HG02623 (cell line): Measurements from ENCODE around the gene NAGA.

Experiments
- ATAC-seq: cut with Tn5 transposase; IDR thresholded peaks from one replicate; pipeline ENCODE4 v1.9.1; 2021; ENCODE audit warnings: moderate library complexity; ENCODE audit not compliant: unreplicated experiment

The NAGA gene

GRCh38 chr22:42050641-42051180 lies 19.9 kb downstream of the NAGA start:
- ATAC-seq, result no peak

GRCh38 chr22:42041784-42042183 lies 28.8 kb downstream of the NAGA start:
- ATAC-seq, result no peak

- ATAC-seq, result no peak
These were observed 31.3 kb downstream of the NAGA start for GRCh38 chr22:42039271-42039670.

GRCh38 chr22:42035256-42035655 lies 35.4 kb downstream of the NAGA start:
- ATAC-seq, result no peak

GRCh38 chr22:42033263-42034181 lies 37.1 kb downstream of the NAGA start:
- no peak for ATAC-seq

- no peak for ATAC-seq
These were observed 43.9 kb downstream of the NAGA start for GRCh38 chr22:42026705-42027104.

GRCh38 chr22:42025421-42025820 lies 45.2 kb downstream of the NAGA start:
- no peak for ATAC-seq

GRCh38 chr22:42022162-42022847 lies 48.3 kb downstream of the NAGA start:
- no peak for ATAC-seq

- no peak for ATAC-seq
These were observed 49.0 kb downstream of the NAGA start for GRCh38 chr22:42021571-42021970.

GRCh38 chr22:42018224-42018623 lies 52.4 kb downstream of the NAGA start:
- ATAC-seq, result no peak

GRCh38 chr22:42016111-42016510 lies 54.5 kb downstream of the NAGA start:
- ATAC-seq, result no peak

GRCh38 chr22:42013385-42013784 lies 57.2 kb downstream of the NAGA start:
- ATAC-seq, result no peak

- no peak for ATAC-seq
These were observed 59.8 kb downstream of the NAGA start for GRCh38 chr22:42010778-42011177.
